Fibroblast of the aortic adventitia (primary cell): ENCODE data around the gene UBB. TPM values are rescaled to one million over a fixed set of nuclear protein-coding genes. Genes with fewer than 3 reads are reported as not detected.

Experiments used
- DNase-seq: peaks from one replicate; pipeline ENCODE4 v3.0.0-alpha.2; 2010; ENCODE audit warnings: low read depth
- H3K4me3 ChIP-seq: 2 replicates; pipeline ENCODE4 v1.5.1; 2011; ENCODE audit warnings: low read depth, mild to moderate bottlenecking, control low read depth, low read length, moderate library complexity
- CTCF ChIP-seq: IDR thresholded peaks from 2 replicates; pipeline ENCODE4 v1.5.1; 2011; ENCODE audit warnings: mild to moderate bottlenecking, low read length, control low read depth, inconsistent platforms; ENCODE audit not compliant: insufficient read depth
- total RNA-seq: library from RNA; depleted of rRNA; stranded (reverse); fragments of >200 nt; gene quantifications from 2 replicates; pipeline ENCODE4 v1.2.3, GENCODE V29; 2012; ENCODE audit warnings: low replicate concordance

UBB gene
- total RNA-seq, 1 donor = 1,074 TPM

GRCh38 chr17:16427020-16427419, 46.1 kb downstream of the UBB start:
- no peak overlapping the region for H3K4me3 ChIP-seq
- no peak for DNase-seq
- no peak for TF ChIP-seq CTCF

GRCh38 chr17:16428098-16428882, 47.4 kb downstream of the UBB start:
- peak; percentile 49 for DNase-seq
- no peak overlapping the region for H3K4me3 ChIP-seq
- peak; percentile 70 for TF ChIP-seq CTCF

GRCh38 chr17:16429083-16429482, 48.2 kb downstream of the UBB start:
- H3K4me3 ChIP-seq = no peak overlapping the region
- no peak for DNase-seq
- no peak for TF ChIP-seq CTCF

GRCh38 chr17:16430650-16431049, 49.8 kb downstream of the UBB start:
- H3K4me3 ChIP-seq = no peak overlapping the region
- no peak for DNase-seq
- TF ChIP-seq CTCF = no peak

- TF ChIP-seq CTCF = no peak
- H3K4me3 ChIP-seq = no peak overlapping the region
- DNase-seq = no peak
Measured at GRCh38 chr17:16432017-16432416, 51.1 kb downstream of the UBB start.

Other genes with a start within 250 kb of the UBB start
- 117 and 139 TPM in 2 replicates for gene NCOR1, start 165.6 kb upstream of the UBB start, total RNA-seq
- 13.8 and 23.3 TPM in 2 replicates for gene PIGL, start 163.9 kb upstream of the UBB start, total RNA-seq
- 10.2 and 20.1 TPM in 2 replicates for gene CENPV, start 27.6 kb upstream of the UBB start, total RNA-seq
- gene TRPV2, start 34.5 kb downstream of the UBB start, total RNA-seq = 5.3 and 45.3 TPM in 2 replicates
- gene LRRC75A, start 111.1 kb downstream of the UBB start, total RNA-seq = 3.6 and 6.1 TPM in 2 replicates
- gene ZNF287, start 188.1 kb downstream of the UBB start, total RNA-seq = 10.3 and 18.2 TPM in 2 replicates